Hepatic stellate cell (primary cell): ENCODE data around the gene FAM20B.

Experiments used
- DNase-seq: peaks from one replicate; pipeline ENCODE4 v3.0.0; 2011; ENCODE audit warnings: low spot score

FAM20B gene

DNA sequence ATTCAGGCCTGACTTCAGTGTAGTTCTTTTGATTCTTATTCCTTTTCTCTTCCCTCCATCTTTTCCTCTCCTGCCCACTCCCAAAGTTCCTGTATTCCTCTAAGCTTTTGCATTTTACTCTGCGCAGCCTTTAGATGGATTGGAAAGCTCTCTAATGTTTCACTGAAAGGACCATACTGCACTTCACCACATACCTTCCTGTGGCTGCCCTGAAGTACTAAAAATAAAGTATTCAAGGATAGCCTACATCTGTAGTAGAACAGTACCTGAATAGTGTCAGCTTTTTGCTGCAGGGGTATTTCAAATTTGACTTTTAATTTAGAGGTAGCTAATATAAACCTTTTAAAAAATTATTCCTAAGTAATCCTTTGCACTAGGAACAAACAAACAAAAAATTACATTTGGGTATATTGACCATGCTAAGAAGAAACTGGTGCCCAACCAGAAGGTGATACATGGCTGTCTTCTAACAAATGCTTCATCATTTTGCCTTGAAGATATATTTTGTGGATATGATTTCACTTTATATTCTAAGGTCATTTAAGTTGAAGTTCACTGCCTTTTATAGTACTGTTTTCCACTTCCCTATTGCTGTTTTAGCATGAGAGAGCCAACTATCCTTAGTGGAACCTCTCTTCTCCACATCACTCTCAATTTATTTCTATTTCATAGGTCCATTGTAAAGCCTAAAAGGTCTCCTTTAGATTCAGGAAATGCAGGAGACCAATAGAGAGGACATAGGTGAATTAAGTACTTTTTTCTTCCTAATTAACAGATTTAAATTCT, 22.8 kb downstream of the FAM20B start:
- no peak for DNase-seq

DNA sequence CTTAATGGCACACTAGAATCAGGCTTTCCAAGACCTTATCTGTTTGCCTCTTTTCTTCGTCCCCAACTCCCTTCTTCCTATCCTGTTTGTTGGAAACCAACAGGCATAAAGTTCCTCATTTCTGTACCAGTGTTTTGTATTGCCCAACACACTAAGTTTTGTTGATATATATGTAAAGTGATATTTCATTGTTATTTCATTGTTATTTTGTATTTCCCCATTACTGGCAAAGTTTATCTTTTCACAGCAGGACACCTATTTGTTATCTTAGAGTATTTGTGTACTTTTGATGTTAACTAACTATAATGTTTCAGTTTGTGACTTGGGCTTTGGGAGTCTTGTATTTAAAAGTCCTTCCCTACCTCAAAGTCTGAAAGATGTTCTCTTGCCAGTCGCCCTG, 27.1 kb downstream of the FAM20B start:
- DNase-seq, result no peak

DNA sequence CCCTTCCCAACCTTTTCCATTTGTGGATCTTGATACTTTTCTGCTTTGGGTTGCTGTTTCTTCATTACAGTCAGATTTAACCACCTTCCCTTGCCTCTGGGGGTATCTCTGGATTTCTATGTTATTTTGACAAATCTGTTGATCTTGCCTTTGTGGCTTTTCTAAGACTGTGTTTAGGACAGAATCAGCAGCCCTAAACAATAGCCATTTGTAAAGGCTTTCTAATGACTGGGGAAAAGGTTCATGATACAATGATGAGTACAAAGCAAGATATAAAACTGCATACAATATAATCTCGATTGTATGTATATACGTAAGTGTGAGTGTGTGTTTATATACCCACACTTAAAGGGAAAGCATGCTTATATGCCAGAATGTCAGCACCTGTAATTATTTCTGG, 27.8 kb downstream of the FAM20B start:
- DNase-seq, result no peak

DNA sequence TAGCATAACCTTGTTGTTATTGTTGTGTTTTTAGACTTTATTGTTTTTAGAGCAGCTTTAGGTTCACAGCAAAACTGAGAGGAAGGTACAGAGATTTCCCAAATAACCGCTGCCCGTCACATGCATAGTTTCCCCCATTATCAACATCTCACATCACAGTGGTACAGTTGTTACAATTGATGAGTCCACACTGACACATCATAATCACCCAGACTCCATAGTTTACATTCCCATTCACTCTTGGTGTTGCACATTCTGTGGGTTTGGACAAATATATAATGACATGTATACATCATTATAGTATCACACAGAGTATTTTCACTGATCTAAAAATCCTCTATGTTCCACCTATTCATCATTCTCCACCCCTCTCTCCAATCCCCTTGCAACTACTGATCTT, 30.2 kb downstream of the FAM20B start:
- DNase-seq, result no peak

DNA sequence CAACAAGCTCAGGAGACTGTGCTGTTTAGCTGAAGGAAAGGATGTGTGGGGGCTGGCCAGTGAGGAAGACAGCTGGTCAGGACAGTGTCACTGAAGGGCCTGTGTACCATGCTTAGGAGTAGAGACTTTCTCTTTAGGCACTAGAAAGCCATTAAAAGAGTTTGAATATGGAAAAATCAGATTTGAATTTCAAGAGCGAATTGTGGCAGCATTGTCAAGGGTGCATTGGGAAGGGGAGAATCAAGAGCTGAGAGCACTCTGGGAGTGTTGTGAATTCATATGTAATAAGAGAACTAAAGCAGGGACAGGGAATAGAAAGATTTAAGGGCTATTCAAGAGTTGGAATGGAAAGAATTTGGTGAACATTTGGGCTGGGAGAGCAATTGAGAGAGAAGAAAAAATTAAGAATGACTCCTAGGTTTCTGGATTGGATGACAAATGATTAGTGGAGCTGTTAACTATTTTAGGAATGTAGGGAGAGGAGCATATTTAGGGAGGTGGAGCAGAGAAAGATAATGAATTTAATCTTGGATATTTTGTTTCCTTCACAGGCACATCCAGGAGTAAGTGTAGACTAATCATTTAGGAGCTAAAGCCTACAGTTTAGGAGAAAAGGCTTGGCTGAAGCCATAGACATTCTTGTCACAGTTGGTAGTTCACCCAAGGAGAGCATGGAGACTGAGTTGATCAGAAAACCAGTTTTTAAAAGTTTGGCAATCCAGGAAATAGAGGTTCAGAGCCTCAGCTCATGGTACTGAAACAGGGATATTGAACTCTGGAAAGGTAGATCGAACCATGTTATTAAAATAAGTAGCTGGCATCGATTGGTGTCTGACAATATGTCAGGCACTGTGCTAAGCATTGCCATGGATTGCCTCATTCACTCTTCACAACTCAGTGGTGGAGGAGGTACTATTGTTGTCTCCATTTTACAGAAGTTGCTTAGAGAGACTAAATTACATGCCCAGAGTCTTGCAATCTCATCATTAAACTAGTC, 33.1 kb downstream of the FAM20B start:
- peak; percentile 34 for DNase-seq

DNA sequence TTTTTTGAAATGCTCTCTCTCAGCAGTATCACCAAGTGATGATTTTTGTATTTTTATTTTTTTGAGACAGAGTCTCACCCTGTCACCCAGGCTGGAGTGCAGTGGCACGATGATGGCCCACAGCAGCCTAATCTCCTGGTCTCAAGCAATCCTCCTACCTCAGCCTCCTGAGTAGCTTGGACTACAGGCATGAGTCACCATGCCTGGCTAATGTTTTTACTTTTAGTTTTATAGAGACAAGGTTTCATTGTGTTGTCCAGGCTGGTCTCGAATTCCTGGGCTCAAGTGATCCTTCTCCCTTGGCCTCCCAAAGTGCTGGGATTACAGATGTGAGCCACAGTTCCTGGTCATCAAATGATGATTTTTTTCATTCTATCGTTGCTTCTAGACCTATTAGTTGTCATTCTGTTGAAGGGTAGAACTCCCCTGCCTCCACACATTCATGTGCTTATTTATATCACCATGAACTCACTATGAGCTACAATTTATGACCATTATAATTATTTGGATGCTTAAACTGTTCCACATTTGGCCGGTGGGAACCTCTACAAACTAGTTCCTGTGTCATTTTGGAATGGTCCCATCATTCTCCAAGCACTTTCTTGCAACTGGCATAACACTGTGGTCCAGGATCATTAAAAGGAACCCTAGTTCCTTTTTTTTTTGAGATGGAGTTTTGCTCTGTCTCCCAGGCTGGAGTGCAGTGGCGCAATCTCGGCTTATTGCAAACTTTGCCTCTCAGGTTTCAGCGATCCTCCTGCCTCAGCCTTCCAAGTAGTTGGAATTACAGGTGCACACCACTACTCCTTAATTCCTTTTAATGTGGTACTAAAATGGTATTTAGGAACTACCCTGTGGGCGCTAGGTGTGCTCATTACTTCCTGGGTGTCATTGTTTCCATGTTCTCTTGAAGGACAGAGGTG, 35.9 kb downstream of the FAM20B start:
- DNase-seq, result no peak

DNA sequence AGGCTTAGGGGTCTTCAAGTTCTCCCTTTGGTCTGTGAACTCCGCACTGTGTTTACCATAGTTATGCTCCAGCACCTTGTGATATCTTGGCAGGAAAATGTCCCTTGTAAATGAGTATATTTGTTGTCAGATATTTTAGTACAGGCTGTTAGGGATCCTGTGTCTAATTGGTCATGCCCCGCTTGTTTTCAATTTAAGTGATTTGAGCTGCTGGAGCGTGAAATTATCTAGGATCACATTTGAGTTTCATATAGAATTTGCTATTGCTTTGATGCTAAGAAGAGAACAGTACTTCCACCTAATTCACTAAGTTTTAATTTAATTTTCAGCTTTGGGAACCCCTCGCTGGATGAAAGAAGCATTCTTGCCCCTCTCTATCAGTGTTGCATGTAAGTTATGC, 40.8 kb downstream of the FAM20B start:
- no peak for DNase-seq

DNA sequence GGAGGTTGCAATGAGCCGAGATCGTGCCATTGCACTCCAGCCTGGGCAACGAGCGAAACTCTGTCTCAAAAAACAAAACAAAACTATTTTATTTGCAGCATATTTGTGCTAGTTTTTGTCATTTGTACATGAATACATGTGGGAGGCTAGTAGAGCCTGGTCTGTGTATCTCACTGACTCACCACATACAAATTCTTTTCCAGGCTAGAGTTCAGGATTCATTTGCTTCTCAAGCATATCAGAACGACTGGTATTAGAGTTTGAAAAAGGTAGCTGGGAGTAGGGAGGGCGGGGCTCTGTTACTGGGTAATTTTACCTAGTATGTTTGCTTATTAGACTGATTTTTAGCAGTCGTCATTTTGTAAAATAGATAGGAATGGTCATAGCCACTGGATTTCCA, 51.7 kb downstream of the FAM20B start:
- DNase-seq, result peak; percentile 59

DNA sequence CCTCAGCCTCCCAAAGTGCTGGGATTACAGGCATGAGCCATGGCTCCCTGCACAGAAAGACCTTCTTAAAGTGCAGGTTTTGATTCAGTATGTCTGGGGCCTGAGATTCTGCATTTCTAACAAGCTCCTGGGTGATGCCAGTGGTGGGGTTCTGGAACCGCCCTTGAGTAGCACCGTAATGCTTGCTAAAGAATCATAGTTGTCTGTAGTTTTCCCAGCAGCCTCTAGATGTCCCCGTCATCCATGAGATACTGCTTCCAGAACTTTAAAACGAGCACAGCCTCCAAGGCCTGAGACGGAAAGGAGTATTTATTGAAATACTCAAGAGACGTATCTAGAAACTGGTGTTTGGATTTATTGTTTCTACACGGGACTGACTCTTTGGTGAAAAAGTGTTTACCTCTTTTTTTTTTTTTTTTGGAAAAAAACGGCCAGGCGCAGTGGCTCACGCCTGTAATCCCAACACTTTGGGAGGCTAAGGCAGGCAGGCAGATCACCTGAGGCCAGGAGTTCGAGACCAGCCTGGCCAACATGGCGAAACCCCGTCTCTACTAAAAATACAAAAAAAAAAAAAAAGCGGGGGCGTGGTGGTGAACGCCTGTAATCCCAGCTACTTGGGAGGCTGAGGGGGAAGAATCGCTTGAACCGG, 53.5 kb downstream of the FAM20B start:
- DNase-seq, result peak; percentile 69

DNA sequence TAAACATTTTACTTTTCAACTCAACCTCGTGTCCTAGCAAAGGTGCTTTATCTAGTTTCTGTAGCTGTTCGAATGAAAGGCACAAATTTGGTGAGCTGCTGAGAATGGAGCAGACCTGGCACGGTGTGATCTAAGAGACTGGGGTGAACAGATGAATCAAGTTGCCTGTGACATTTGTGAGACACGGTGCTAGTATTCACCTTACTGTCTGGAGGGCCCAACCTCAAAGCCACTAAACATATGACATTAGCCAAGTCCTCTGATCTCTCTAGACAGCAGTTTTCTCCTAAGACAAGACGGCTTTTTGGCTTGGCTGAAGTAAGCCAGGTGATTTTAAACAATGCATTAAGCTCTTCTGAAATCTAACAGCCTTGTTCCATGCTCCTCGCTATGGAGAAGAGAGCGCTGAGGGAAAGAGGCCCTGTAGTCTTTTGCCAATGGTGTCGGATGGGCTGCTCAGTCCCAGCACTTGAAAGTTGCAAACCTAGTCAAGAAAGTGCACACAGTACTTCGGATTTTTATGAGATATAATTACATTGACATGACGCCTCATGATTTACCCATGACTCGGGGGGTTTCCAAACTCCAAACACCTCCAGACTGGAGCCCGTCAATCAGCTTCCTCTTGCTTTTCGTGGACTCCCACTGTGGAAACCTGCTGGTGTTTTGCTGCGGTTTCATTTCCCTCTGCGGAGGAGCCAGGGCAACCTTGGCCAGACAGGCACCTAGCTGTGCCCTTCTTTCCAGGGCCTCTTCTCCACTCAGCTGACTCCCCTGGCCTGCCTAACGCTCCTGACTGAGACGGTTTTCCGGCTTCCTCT, 55.4 kb downstream of the FAM20B start:
- no peak for DNase-seq

DNA sequence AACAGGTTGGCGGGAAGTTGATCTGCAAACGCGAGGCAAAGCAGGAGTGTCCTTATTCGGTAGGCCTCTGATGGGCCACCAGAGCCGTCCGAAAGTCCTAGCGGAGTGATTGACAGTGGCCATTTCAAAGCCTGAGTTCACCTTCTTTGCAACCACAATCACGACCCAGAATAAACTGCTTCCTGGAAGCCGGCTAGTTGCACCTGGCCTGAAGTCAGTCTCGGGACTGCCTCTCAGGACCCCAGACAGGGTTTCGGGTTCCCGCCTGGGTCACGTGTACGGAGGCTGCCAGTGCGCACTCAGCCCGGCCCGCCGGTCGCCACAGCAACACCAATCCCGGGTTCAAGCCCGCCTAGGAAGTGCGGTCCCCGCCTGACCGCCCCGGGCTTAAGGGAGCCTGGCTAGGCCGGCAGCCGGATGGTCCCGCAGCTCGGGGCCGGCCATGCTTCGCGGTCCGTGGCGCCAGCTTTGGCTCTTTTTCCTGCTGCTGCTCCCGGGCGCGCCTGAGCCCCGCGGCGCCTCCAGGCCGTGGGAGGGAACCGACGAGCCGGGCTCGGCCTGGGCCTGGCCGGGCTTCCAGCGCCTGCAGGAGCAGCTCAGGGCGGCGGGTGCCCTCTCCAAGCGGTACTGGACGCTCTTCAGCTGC, 56.1 kb downstream of the FAM20B start, which contains the start of gene TOR3A:
TSS of gene TOR3A (plus strand) at position 384 of the 646 bp plus-strand sequence. CDS start at position 443, 59 bp downstream.
- peak; percentile 88 for DNase-seq

DNA sequence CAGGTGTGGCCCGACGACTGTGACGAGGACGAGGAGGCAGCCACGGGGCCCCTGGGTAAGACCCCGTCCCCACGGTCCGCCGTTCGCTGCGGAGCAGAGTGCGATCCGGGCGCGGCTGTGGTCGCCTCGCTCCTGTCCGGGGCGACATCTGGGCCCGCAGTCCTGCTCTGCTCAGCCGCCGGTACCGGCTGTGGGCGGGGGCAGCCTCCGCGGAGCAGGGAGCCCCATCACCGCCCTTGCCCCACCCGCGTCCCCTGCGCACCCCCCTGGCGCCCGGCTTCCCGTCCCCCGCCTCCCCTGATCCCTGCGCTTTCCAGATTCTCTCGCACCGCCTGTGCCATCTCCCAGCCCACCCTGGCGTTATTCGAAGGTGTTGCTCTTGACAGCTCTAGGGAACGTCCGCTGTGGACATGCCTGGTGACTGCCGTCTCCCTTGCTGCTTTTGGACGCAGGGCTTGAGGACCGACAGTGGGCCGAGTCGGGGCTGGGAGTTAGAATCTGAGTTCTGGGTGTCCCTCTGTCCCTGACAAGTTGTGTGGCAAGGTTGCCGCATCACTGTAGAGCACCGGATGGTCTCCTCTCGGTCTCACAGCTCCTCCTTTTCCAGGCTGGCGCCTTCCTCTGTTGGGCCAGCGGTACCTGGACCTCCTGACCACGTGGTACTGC, 56.8 kb downstream of the FAM20B start:
- peak; percentile 58 for DNase-seq

DNA sequence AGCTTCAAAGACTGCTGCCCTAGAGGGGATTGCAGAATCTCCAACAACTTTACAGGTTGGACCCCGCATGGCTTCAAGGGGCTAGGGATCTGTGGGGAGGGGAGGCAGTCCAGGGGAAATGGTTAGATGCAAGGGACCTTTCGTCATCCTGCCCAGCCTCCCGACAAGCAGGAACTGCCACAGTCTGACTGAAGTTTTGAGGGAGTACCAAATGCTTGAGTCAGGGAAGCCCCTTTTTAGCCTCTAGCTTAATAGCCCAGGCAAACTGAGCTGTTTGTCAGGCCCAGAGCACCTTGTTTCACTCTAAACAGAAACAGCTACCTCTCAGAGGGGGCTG, 57.3 kb downstream of the FAM20B start:
- no peak for DNase-seq

DNA sequence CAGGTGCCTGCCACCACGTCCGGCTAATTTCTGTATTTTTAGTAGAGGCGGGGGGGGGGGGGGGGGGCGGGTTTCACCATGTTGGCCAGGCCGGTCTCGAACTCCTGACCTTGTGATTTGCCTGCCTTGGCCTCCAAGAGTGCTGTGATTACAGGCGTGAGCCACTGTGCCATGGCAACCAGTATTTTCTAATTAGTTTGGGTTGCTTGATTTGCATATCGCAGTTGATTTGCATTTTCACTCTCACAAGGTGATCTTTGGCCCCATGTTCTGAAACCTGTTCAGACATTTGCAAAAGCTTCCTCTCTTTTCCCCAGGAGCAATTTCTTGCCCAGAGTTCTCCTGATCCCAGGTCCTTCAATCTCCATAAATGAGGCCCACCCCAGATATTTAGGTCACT, 57.8 kb downstream of the FAM20B start:
- no peak for DNase-seq

DNA sequence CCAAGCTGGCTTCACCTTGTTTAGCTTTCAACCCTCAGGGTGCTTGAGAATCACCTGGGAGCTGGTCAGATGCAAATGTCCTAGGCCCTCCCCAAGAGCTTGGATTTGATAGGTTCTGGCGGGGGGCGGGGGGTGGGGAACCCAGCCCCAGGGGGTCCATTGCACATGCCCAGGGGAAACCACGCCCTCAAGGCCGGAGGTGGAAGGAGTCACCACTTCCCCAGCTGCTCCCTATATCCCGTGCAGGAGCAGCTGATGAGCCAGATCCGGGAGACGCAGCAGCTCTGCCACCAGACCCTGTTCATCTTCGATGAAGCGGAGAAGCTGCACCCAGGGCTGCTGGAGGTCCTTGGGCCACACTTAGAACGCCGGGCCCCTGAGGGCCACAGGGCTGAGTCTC, 62.0 kb downstream of the FAM20B start:
- no peak for DNase-seq

DNA sequence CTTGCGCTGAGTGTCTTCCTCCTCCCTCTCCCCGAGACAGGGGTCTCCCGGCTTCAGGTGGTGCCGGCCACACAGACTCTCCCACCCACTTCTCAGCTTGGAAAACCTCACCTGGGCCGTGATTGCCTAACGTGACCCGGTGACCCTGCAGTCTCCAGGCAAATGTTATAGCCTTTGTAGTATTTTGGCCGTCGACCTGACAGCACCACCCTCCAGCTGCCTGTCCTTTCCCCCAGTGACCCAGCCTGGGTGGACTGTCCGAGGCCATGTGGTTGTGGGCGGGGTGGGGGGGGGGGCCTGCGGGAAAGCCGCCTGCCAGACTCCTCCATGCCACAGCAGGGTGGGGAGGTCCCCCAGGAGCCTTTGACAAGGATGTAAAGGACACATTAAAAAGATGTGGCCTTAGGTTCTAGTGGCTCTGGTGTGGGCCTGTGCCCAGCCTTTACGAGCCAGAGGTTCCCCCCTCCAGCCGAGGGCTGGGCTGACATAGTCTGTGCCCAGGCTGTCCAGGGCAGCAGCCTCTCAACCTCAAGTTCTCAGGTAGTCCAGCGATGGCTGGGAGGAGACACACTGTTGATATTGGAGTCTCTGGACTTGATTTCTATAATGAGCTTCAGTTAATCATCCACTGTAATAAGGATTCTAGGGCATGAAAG, 64.3 kb downstream of the FAM20B start:
- DNase-seq, result no peak

DNA sequence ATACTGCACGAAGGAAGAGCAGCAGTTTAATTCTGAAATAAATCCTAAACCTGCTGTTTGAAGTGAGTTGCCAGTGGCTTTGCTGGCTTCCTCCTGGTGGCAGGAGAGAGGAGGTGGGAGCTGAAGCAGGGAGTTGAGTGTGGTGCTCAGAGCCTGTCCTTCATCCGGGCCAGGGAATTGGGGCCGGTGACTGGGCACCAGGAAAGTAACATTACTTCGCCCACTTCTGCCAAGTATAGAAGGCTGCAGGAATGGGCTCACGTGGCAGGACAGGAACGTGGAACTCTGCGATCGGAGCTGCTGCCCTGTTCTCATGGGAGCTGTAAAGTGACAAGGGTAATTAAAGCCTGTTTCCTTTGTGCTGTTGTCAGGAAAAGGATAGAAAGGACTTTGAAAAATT, 64.8 kb downstream of the FAM20B start:
- DNase-seq, result no peak

DNA sequence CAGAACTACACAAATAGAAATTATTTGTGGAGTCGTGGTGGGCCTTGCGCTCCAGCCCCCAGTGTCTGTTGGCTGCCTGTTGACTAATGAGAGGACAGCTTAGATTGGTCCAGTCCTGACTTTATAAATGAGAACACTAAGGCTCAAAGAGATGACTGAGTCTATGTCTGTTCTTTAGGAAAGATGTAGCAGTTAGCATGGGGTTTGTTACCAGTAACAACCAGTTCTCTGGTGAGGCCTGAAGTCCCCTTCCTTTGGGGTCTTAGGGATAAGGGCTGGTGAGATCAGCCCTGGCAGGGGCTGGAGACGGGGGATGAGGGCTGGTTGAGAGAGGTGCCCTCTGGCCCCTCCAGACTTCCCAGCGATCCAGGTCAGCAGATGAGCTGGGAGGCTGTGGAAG, 65.2 kb downstream of the FAM20B start:
- no peak for DNase-seq

DNA sequence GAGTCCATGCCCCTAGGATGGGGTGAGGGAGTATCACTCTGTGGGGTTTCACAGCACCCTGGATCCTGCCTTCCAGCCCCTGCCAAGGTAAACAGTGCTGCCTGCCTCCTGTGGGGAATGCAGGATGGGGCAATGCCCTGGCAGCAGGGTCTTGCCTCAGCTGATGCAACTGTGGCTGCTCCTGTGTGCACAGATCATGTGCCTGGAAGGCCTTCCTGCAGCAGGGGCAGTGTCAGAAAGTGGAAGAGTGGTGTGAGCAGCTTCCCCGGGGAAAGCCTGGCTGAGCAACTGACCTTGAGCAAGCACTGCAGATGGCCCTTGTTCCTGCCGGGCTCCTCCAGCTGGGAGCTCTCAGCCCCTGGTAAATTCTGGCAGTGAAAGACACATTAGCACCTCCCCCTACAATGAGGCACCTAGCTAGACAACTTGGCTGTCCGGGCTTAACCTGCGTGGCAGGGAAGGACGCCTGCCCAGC, 66.0 kb downstream of the FAM20B start:
- peak; percentile 49 for DNase-seq
